Cerebellar nuclear complex (tissue), 1 donor: ENCODE results near the gene CDCA7.
"Not testable (repeated sequence)": the region's sequence is repeated elsewhere in the genome, so short reads cannot be mapped to it uniquely, and the experiment has no call there.

Experiments
- DNase-seq, 2 experiments: peaks; one replicate each; lab custom pipeline; 2025; lab: John Stamatoyannopoulos, UW

The CDCA7 gene

GRCh38 chr2:173354582-173355131 is at the start of gene CDCA7:
Gene CDCA7 (plus strand): TSS chr2:173354872. CDS start chr2:173354964, 92 bp downstream.
- no peak for DNase-seq

GRCh38 chr2:173305303-173305702 is 49.4 kb upstream of the CDCA7 start:
- no peak for DNase-seq

GRCh38 chr2:173307293-173307692 is 47.4 kb upstream of the CDCA7 start:
- DNase-seq, result no peak

DNA sequence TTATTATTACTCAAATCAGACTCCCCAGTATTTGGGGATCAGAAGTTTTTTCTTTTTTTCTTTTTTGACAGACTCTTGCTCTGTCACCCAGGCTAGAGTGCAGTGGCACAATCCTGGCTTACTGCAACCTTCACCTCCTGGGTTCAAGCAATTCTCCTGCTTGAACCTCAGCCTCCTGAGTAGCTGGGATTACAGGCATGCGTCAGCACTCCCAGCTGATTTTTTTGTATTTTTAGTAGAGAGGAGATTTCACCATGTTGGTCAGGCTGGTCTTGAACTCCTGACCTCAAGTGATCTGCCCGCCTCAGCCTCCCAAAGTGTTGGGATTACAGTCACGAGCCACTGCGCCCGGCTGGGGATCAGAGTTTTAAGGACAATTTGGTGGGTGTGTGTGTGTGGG is 45.3 kb upstream of the CDCA7 start:
- DNase-seq, result not testable (repeated sequence)

GRCh38 chr2:173311844-173312606 is 42.6 kb upstream of the CDCA7 start:
- no peak for DNase-seq

GRCh38 chr2:173323371-173323770 is 31.3 kb upstream of the CDCA7 start:
- DNase-seq, result no peak

- DNase-seq, result no peak
These were observed 27.9 kb upstream of the CDCA7 start for GRCh38 chr2:173326806-173327205.

- no peak for DNase-seq
These were observed 27.3 kb upstream of the CDCA7 start for GRCh38 chr2:173327421-173327820.

- not testable (repeated sequence) for DNase-seq
These were observed 21.7 kb upstream of the CDCA7 start for GRCh38 chr2:173333003-173333402.

DNA sequence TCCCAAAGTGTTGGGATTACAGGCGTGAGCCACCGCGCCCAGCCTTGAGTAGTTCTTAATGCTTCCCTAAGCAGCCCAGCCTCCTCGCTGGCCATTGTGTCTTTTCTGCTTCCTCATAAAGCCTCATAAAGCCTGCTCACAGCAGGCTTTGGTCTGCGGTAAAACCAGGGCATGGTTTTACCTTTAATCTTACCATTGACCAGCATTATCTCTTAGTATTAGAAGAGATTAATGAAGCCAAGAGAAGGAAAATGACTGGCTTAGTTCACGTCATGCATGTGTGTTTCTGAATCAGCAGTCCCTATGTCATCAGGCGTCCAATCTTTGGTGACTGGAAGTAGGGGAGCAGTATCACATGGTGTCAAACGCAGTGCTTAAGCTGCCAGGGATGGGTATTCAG is 14.9 kb upstream of the CDCA7 start:
- DNase-seq, result no peak

- no peak for DNase-seq
These were observed 10.8 kb upstream of the CDCA7 start for GRCh38 chr2:173343921-173344320.

DNA sequence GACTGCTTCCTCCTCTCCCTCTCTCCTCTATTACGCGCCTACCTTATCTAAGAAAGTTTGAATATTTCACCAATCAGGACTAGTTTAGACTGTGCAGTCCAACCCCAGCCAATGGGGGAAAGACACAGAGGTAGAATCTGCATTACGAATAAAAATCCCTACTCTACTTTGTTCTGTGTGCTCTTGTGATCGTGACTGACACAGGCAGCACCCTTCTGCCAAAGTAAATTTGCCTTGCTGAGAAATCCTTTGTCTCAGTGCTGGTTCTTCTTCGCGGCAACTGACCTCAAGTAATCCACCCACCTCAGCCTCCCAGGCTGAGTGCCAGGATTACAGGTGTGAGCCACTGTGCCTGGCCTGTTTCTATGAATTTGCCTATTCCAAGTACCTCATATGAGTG is 8.6 kb upstream of the CDCA7 start:
- no peak for DNase-seq

- DNase-seq, result no peak
These were observed 7.1 kb upstream of the CDCA7 start for GRCh38 chr2:173347305-173348168.

DNA sequence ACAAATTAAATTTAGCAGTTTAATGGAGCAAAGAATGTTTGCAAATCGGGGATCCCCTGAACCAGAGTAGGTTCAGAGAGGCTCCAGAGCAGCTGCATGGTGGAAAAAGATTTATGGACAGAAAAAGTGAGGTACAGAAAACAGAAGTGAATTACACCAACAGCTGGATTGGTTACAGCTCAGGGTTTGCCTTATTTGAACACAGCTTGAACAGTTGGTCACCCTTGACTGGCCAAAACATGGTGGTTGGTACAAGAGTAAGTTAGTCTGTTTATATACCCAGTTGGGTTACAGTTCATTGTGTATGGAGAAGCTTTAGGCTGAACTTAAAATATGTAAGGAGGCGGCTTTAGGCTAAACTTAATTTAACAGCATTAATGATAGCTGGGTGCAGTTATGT is 5.4 kb upstream of the CDCA7 start:
- no peak for DNase-seq

GRCh38 chr2:173350383-173350782 is 4.3 kb upstream of the CDCA7 start:
- no peak for DNase-seq

- no peak for DNase-seq
These were observed 2.8 kb upstream of the CDCA7 start for GRCh38 chr2:173351879-173352278.

GRCh38 chr2:173353556-173353955 is 1.1 kb upstream of the CDCA7 start:
- DNase-seq, result no peak

DNA sequence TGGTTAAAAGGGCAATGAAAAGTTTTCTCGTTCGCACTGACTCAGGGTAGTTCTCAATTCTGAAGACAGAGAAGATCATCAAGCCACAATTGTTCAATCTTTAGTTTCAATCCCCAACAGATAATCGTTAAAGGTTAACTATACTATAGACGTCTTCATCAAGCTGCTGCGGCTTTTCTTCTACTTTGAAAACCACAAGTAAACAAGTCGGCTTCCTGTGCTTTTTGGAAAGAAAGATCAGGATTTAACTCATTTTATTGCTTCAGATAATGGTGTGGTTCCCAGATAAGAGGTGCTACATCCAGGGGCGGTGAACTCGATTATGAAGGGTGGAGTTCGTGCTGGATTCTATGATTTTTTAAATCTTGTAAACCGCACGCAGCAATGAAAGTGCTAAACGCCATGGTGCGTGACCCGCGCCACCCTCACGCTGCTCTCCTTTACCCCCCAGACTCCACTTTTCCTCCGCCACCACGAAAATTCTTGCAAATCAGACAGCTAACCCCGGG is 545 bp upstream of the CDCA7 start:
- no peak for DNase-seq

- DNase-seq, result no peak
These were observed 627 bp downstream of the CDCA7 start for GRCh38 chr2:173355132-173355865.

DNA sequence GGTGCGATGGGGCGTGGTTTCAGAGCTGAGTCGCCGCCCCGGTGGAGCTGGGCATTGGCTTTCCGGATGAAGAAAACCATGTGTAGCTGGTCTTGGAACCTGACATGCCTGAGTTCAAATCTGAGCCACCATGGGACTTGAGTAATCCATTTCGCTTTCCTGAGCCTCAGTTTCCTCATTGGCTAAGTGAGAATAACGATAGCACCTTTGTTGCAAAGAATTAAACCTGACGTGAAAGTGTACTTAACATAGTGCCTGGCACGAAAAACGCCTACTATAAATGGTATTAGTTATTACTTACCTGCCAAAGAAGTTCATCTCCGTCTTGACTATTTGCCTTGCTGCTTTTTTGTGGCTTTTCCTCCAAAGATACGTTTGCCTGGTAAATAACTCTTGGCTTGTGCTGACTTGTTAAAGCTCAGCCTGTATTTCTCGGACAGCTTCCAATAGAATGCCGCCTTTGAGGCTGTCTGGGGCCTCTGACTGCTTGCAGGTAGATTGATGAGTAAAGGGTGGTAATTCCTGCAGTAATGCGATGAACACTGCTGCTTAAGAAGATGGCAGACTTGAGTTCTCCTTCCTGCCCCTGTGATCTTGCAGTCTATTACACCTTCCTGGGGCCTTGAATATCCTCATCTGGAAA is 1.3 kb downstream of the CDCA7 start:
- DNase-seq, result no peak

DNA sequence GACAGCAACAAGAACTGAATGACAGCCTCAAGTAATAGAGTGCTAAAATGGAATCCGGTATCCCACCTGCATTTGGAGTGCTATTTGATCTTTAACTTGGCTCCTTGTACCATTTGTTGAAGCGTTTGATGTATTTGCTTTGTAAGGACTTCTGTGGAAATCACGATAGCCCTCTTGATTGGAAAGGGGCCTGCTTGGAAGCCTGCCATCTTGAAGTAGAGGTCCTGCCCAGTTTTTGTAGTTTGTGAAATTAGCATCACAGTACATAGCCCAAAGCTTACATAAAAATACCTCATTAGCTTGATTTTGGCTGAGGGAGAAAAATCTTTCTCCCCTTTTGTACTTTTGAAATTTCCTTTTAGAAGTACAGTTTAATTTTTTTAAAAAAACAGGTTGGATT is 2.7 kb downstream of the CDCA7 start:
- DNase-seq, result no peak
